Keratinocyte (primary cell): ENCODE measurements around the gene CNIH1. TPM values are rescaled to one million over a fixed set of nuclear protein-coding genes. Genes with fewer than 3 reads are reported as not detected.

Experiments used
- DNase-seq: peaks from one replicate; pipeline ENCODE4 v3.0.0-alpha.2; 2011; ENCODE audit warnings: low read depth, missing footprints, low spot score
- FAIRE-seq: peaks from 2 replicates; lab custom pipeline; 2011; peaks lifted over from hg19 to GRCh38; lab: Jason Lieb, UNC
- H2AFZ ChIP-seq: 2 replicates; pipeline ENCODE4 v1.6.0; 2012; ENCODE audit warnings: low read length, control low read depth, inconsistent platforms; ENCODE audit not compliant: control insufficient read depth
- H3K27ac ChIP-seq: 2 replicates; pipeline ENCODE4 v1.5.1; 2011; ENCODE audit warnings: low read length; ENCODE audit not compliant: control insufficient read depth, insufficient read depth
- H3K27me3 ChIP-seq: 3 replicates; pipeline ENCODE4 v1.6.0; 2011; ENCODE audit warnings: low read length; ENCODE audit not compliant: control insufficient read depth, insufficient read depth; ENCODE audit errors: extremely low read depth
- H3K36me3 ChIP-seq, 2 experiments: 2 replicates in 1 of 2; 3 replicates in 1 of 2; pipeline ENCODE4 v1.5.1; 2011; ENCODE audit warnings: low read length in 2 of 2, mild to moderate bottlenecking in 1 of 2; ENCODE audit not compliant: control insufficient read depth in 2 of 2, insufficient read depth in 2 of 2; ENCODE audit errors: extremely low read depth in 1 of 2
- H3K4me1 ChIP-seq: 3 replicates; pipeline ENCODE4 v1.5.1; 2011; ENCODE audit warnings: low read length; ENCODE audit not compliant: control insufficient read depth, insufficient read depth; ENCODE audit errors: extremely low read depth
- H3K4me2 ChIP-seq: 3 replicates; pipeline ENCODE4 v1.6.0; 2011; ENCODE audit warnings: low read depth, low read length; ENCODE audit not compliant: control insufficient read depth, insufficient read depth; ENCODE audit errors: extremely low read depth
- H3K4me3 ChIP-seq, 3 experiments: fragments of 200-600 bp in 1 of 3; sonication (generic) in 1 of 3; 2 replicates in 2 of 3; 3 replicates in 1 of 3; pipeline ENCODE4 v1.5.1; 2011 to 2016; ENCODE audit warnings: low read length in 3 of 3, mild to moderate bottlenecking in 3 of 3, control low read depth in 2 of 3, inconsistent platforms in 1 of 3, low read depth in 1 of 3, mixed read lengths in 1 of 3, mixed run types in 1 of 3, moderate library complexity in 1 of 3; ENCODE audit not compliant: control insufficient read depth in 2 of 3, insufficient read depth in 2 of 3; ENCODE audit errors: extremely low read depth in 1 of 3
- H3K79me2 ChIP-seq: 2 replicates; pipeline ENCODE4 v1.6.0; 2012; ENCODE audit warnings: low read length; ENCODE audit not compliant: control insufficient read depth, insufficient read depth
- H3K9ac ChIP-seq: 3 replicates; pipeline ENCODE4 v1.6.0; 2011; ENCODE audit warnings: low read length; ENCODE audit not compliant: control insufficient read depth, insufficient read depth; ENCODE audit errors: extremely low read depth
- H3K9me1 ChIP-seq: 3 replicates; pipeline ENCODE4 v1.6.0; 2011; ENCODE audit warnings: low read length; ENCODE audit not compliant: control insufficient read depth, insufficient read depth; ENCODE audit errors: extremely low read depth
- H3K9me3 ChIP-seq: 2 replicates; pipeline ENCODE4 v1.5.1; 2012; ENCODE audit warnings: low read depth, low read length; ENCODE audit not compliant: control insufficient read depth
- H4K20me1 ChIP-seq: 3 replicates; pipeline ENCODE4 v1.6.0; 2011; ENCODE audit warnings: low read length; ENCODE audit not compliant: control insufficient read depth, insufficient read depth; ENCODE audit errors: extremely low read depth
- EZH2 ChIP-seq: IDR thresholded peaks from one replicate; pipeline ENCODE4 v1.6.1; 2012; ENCODE audit warnings: inconsistent platforms, mild to moderate bottlenecking, low read length, moderate library complexity
- dilution Hi-C: fragments of 300-500 bp; cut with MboI; formaldehyde crosslinking; loops from one replicate; pipeline ENCODE4 v1.7.0; 2020; ENCODE audit warnings: low sequenced_read_pairs; ENCODE audit not compliant: extremely low pct_ligation_motif_present
- polyA plus RNA-seq, 5 experiments: library from polyadenylated mRNA; depleted of rRNA in 3 of 5; stranded (reverse) in 3 of 5; stranded (forward) in 1 of 5; unstranded in 1 of 5; fragments of >200 nt; gene quantifications; 1 replicate in 1 of 5; 2 replicates in 3 of 5; 3 replicates in 1 of 5; pipeline versions ENCODE4 v1.2.1 to v1.2.3, GENCODE V29; 2011 to 2012; ENCODE audit warnings: missing spikeins in 2 of 5, low read depth in 1 of 5, low replicate concordance in 1 of 5
- TF ChIP-seq, protein P1 (sequence below), 3 experiments: IDR thresholded peaks in 1 of 3; conservative IDR thresholded peaks in 1 of 3; optimal IDR thresholded peaks in 1 of 3; 2 replicates in 2 of 3; 3 replicates in 1 of 3; pipeline versions ENCODE3 to v1.5.1; 2011; ENCODE audit warnings: low read length in 3 of 3, mild to moderate bottlenecking in 3 of 3, moderate library complexity in 2 of 3, control low read depth in 1 of 3, inconsistent platforms in 1 of 3; ENCODE audit not compliant: insufficient read depth in 2 of 3; ENCODE audit errors: extremely low read depth in 1 of 3

Gene CNIH1
- polyA plus RNA-seq, 1 donor (not counting 4 experiments of a cell fraction or from before 2014, with no cell fraction given), result 322 TPM

- FAIRE-seq, result no peak
- Histone ChIP-seq H3K79me2 (peaks cover 24% of the 10 kb centered on the region), H2AFZ (no peak overlapping the region)
Observed at GRCh38 chr14:54428527-54428926, 12.6 kb downstream of the CNIH1 start.

GRCh38 chr14:54427871-54428270 is 13.3 kb downstream of the CNIH1 start:
- Histone ChIP-seq H3K36me3 (peaks cover 8 to 24% of the 10 kb centered on the region in 2 experiments), H3K9me1 (no peaks in the 10 kb centered on the region), H2AFZ (no peak overlapping the region), H3K4me1 (no peaks in the 10 kb centered on the region), H3K9me3 (no peaks in the 10 kb centered on the region), H3K79me2 (peaks cover 18% of the 10 kb centered on the region), H3K27me3 (no peaks in the 10 kb centered on the region), H3K27ac (no peak overlapping the region), H3K4me3 (no peak overlapping the region), H4K20me1 (no peaks in the 10 kb centered on the region), H3K9ac (no peak overlapping the region), H3K4me2 (no peak overlapping the region)
- FAIRE-seq, result no peak
- TF ChIP-seq, protein P1, sequence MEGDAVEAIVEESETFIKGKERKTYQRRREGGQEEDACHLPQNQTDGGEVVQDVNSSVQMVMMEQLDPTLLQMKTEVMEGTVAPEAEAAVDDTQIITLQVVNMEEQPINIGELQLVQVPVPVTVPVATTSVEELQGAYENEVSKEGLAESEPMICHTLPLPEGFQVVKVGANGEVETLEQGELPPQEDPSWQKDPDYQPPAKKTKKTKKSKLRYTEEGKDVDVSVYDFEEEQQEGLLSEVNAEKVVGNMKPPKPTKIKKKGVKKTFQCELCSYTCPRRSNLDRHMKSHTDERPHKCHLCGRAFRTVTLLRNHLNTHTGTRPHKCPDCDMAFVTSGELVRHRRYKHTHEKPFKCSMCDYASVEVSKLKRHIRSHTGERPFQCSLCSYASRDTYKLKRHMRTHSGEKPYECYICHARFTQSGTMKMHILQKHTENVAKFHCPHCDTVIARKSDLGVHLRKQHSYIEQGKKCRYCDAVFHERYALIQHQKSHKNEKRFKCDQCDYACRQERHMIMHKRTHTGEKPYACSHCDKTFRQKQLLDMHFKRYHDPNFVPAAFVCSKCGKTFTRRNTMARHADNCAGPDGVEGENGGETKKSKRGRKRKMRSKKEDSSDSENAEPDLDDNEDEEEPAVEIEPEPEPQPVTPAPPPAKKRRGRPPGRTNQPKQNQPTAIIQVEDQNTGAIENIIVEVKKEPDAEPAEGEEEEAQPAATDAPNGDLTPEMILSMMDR (optimal IDR thresholded peaks at IDR 0.05 in 1 of 3, IDR thresholded peaks at IDR 0.05 in 1 of 3, conservative IDR thresholded peaks at IDR 0.05 in 1 of 3; ENCODE audit: extremely low read depth in 1 of 3, insufficient read depth in 2 of 3, low read length in 3 of 3), result no peak
- no peak for TF ChIP-seq EZH2
- dilution Hi-C loops, result no loop called here
- DNase-seq, result no peak

More at GRCh38 chr14:54428527-54428926, 12.6 kb downstream of the CNIH1 start:
- Histone ChIP-seq H3K9ac (no peak overlapping the region), H3K27me3 (no peaks in the 10 kb centered on the region), H3K4me1 (no peaks in the 10 kb centered on the region), H3K4me2 (no peak overlapping the region), H4K20me1 (no peaks in the 10 kb centered on the region), H3K4me3 (no peak overlapping the region), H3K9me3 (no peaks in the 10 kb centered on the region), H3K9me1 (no peaks in the 10 kb centered on the region), H3K36me3 (peaks cover 8 to 24% of the 10 kb centered on the region in 2 experiments), H3K27ac (no peak overlapping the region)
- no peak for DNase-seq
- no peak for TF ChIP-seq EZH2
- TF ChIP-seq, protein P1 (optimal IDR thresholded peaks at IDR 0.05 in 1 of 3, IDR thresholded peaks at IDR 0.05 in 1 of 3, conservative IDR thresholded peaks at IDR 0.05 in 1 of 3; ENCODE audit: extremely low read depth in 1 of 3, insufficient read depth in 2 of 3, low read length in 3 of 3), result no peak
- dilution Hi-C loops, result no loop called here
